Spleen (tissue), 11 donors: ENCODE measurements around the gene MTMR10. TPM values are rescaled to one million over a fixed set of nuclear protein-coding genes. Genes with fewer than 3 reads are reported as not detected.
A peak's percentile ranks its signal among the peaks of the same experiment; 100 is the strongest.

Experiments
- DNase-seq: peaks from one replicate; pipeline ENCODE4 v3.0.0-alpha.2; 2020
- H3K27ac ChIP-seq, 8 donors: fragments of 200-600 bp; sonication (generic) in 7 of 8; 1 replicate in 4 of 8; 2 replicates in 4 of 8; pipeline versions ENCODE4 v1.5.0 to v1.8.0; 2016 to 2021; ENCODE audit warnings: inconsistent platforms in 4 of 8, mild to moderate bottlenecking in 4 of 8, moderate library complexity in 1 of 8
- H3K27me3 ChIP-seq, 7 donors: fragments of 200-600 bp; sonication (generic) in 6 of 7; replicated peaks in 1 of 7; 1 replicate in 4 of 7; 2 replicates in 3 of 7; pipeline versions ENCODE4 v1.5.0 to v1.8.0; 2016 to 2021; ENCODE audit warnings: inconsistent platforms in 3 of 7, mild to moderate bottlenecking in 1 of 7
- H3K36me3 ChIP-seq, 6 donors: fragments of 200-600 bp; sonication (generic) in 5 of 6; 1 replicate in 4 of 6; 2 replicates in 2 of 6; pipeline versions ENCODE4 v1.5.0 to v1.8.0; 2016 to 2021; ENCODE audit warnings: inconsistent platforms in 2 of 6
- H3K4me1 ChIP-seq, 6 donors: fragments of 200-600 bp; sonication (generic) in 5 of 6; 1 replicate in 3 of 6; 2 replicates in 3 of 6; pipeline versions ENCODE4 v1.5.0 to v1.8.0; 2016 to 2021; ENCODE audit warnings: inconsistent platforms in 3 of 6
- H3K4me3 ChIP-seq, 8 donors: fragments of 200-600 bp; sonication (generic) in 7 of 8; 1 replicate in 4 of 8; 2 replicates in 4 of 8; pipeline versions ENCODE4 v1.5.0 to v1.8.0; 2016 to 2021; ENCODE audit warnings: inconsistent platforms in 4 of 8, mild to moderate bottlenecking in 4 of 8, moderate library complexity in 2 of 8
- H3K9me3 ChIP-seq, 8 donors: fragments of 200-600 bp; sonication (generic) in 7 of 8; 1 replicate in 4 of 8; 2 replicates in 4 of 8; pipeline versions ENCODE4 v1.5.0 to v1.8.0; 2016 to 2021; ENCODE audit warnings: inconsistent platforms in 4 of 8
- POLR2A ChIP-seq, 3 donors: fragments of 450-650 bp; IDR thresholded peaks; one replicate each; pipeline ENCODE4 v1.5.1; 2017; ENCODE audit warnings: antibody characterized with exemption in 3 of 3, mild to moderate bottlenecking in 1 of 3
- POLR2AphosphoS5 ChIP-seq, 3 donors: sonication (generic); formaldehyde crosslinking; IDR thresholded peaks; one replicate each; pipeline ENCODE4 v1.5.1; 2017; ENCODE audit warnings: antibody characterized with exemption in 3 of 3
- WGBS, 5 donors: extraction: QIAGEN DNeasy Blood & Tissue Kit in 3 of 5; methylation state at CpG; one replicate each; pipeline versions ENCODE4 v1.1.5 to v1.1.7; 2013 to 2018; 5-methylcytosine and 5-hydroxymethylcytosine counted together
- intact Hi-C: fragments of 100-400 bp; cut with DNase I; formaldehyde crosslinking; loops from one replicate; pipeline ENCODE4 v1.15.0; 2023; ENCODE audit warnings: low total_unique reads
- polyA plus RNA-seq, 3 donors: library from polyadenylated mRNA; stranded (reverse); fragments of 200-250 nt; gene quantifications; one replicate each; pipeline ENCODE4 v1.2.1, GENCODE V29; 2013
- total RNA-seq, 7 donors: library from RNA; depleted of rRNA in 3 of 7; stranded (reverse); fragments of >200 nt in 3 of 7; fragmentation: NEBNext Ultra II Directional in 4 of 7; extraction: Animal tissue kit (Norgen Biotek cat#: 25700) in 4 of 7; gene quantifications; one replicate each; pipeline versions ENCODE4 v1.1.0 to v1.2.1, GENCODE V29; 2016 to 2021
- TF ChIP-seq, protein P1 (sequence below), 11 experiments: fragments of 200-600 bp in 7 of 11; fragments of 450-650 bp in 4 of 11; sonication (generic) in 4 of 11; IDR thresholded peaks in 8 of 11; conservative IDR thresholded peaks in 3 of 11; 1 replicate in 7 of 11; 2 replicates in 4 of 11; pipeline versions ENCODE4 v1.4.0 to v1.8.0; 2016 to 2021; ENCODE audit warnings: antibody characterized with exemption in 11 of 11, inconsistent platforms in 4 of 11, mild to moderate bottlenecking in 1 of 11
- donor health status: healthy with polysubstance abuse.
- donor health status: DM: no; HTN: no; CAD: no; lungs with moderate emphysema.
- donor health status: DM: no; HTN: no; CAD: no.
- donor health status: Bipolar disorder and iron deficiency.
- donor health status: healthy.
- donor health status: DM: no; HTN: no; CAD: no.
- donor health status: DM: yes; HTN: yes; CAD: no.

The MTMR10 gene
- total and polyA plus RNA-seq, 10 donors: 8.2 to 67.9 (median 48.3) TPM

DNA sequence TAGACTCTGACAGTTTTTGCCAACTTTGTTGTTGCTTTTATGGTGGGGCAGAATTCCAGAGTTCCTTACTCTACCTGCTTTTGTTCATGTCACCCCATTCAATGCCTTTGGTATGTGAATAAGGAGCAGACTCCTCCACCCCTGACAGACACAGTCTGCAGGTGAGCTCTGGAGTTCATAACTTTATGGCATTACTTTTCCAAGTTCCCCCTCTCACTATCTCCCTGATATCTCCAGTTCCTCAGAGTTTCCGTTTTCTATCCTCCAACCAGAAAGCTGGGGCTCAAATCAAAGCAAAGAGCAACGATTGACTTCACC, 23.1 kb upstream of the MTMR10 start:
- 21 to 69% (median 52%) methylated on average over 2 of the region's 2 CpGs for WGBS, 5 donors
- intact Hi-C loops: no loop called here

DNA sequence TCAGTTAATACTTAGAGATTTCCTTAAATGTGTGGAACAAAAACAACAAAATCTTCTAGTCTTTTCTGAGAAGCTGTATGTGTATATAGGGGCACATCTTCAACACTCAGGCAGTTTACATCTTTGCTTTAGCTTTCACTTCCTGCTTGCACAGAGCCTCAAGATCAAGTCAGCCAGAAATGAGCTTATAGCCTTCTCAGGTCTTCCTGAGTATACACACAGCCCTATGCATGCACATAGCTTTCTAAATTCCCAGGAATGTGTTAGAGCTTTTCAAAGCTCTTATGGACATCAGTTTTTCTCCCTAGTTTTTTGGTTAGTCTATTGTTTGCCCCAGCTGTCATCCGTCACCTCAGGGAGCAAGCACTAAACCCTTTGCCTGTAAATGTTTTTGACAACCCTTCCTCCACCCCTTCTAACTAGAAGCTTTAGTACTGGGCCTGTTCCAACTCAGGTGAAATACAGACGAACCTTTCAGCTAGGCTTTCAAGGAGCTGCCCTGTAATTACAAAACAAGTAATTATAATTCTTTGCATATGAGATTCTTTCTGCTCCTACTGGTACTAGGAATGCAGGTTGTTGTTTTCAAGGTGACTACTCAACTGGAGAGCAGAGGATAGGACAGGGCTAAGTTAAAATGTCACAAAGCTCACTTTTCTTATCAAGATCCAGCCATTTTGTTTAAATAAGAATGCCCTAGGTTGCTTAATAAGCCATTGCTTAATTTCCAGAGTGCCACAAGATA, 22.6 kb upstream of the MTMR10 start:
- H3K9me3 ChIP-seq: peaks cover 0 to 22% (median 18%) of the 10 kb centered on the region in 8 donors
- WGBS, 5 donors: 47 to 68% (median 58%) methylated on average over 2 of the region's 2 CpGs
- no peak overlapping the region for H3K4me3 ChIP-seq
- peaks cover 0 to 29% (median 9%) of the 10 kb centered on the region in 6 donors for H3K4me1 ChIP-seq
- intact Hi-C loops: no loop called here
- H3K36me3 ChIP-seq: no peaks in the 10 kb centered on the region
- H3K27ac ChIP-seq: peak overlapping the region in 6 of 8 donors; percentile 14 to 71 (median 53)
- DNase-seq: no peak
- H3K27me3 ChIP-seq: no peaks in the 10 kb centered on the region
- TF ChIP-seq POLR2AphosphoS5 (IDR thresholded peaks at IDR 0.05): no peak
- TF ChIP-seq, protein P1, sequence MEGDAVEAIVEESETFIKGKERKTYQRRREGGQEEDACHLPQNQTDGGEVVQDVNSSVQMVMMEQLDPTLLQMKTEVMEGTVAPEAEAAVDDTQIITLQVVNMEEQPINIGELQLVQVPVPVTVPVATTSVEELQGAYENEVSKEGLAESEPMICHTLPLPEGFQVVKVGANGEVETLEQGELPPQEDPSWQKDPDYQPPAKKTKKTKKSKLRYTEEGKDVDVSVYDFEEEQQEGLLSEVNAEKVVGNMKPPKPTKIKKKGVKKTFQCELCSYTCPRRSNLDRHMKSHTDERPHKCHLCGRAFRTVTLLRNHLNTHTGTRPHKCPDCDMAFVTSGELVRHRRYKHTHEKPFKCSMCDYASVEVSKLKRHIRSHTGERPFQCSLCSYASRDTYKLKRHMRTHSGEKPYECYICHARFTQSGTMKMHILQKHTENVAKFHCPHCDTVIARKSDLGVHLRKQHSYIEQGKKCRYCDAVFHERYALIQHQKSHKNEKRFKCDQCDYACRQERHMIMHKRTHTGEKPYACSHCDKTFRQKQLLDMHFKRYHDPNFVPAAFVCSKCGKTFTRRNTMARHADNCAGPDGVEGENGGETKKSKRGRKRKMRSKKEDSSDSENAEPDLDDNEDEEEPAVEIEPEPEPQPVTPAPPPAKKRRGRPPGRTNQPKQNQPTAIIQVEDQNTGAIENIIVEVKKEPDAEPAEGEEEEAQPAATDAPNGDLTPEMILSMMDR (IDR thresholded peaks at IDR 0.05 in 8 of 11, conservative IDR thresholded peaks at IDR 0.05 in 3 of 11): no peak
- no peak for TF ChIP-seq POLR2A (IDR thresholded peaks at IDR 0.05)

More for the DNA sequence above, 23.1 kb upstream of the MTMR10 start:
- H3K27ac ChIP-seq: peak overlapping the region in 4 of 8 donors; percentile 34 to 71 (median 60)
- peaks cover 0 to 26% (median 9%) of the 10 kb centered on the region in 6 donors for H3K4me1 ChIP-seq
- DNase-seq: no peak
- TF ChIP-seq POLR2AphosphoS5 (IDR thresholded peaks at IDR 0.05) (no peak), POLR2A (IDR thresholded peaks at IDR 0.05) (no peak)
- TF ChIP-seq, protein P1 (IDR thresholded peaks at IDR 0.05 in 8 of 11, conservative IDR thresholded peaks at IDR 0.05 in 3 of 11): no peak
- no peaks in the 10 kb centered on the region for H3K27me3 ChIP-seq
- H3K9me3 ChIP-seq: peaks cover 0 to 22% (median 18%) of the 10 kb centered on the region in 8 donors
- H3K36me3 ChIP-seq: no peaks in the 10 kb centered on the region
- no peak overlapping the region for H3K4me3 ChIP-seq

DNA sequence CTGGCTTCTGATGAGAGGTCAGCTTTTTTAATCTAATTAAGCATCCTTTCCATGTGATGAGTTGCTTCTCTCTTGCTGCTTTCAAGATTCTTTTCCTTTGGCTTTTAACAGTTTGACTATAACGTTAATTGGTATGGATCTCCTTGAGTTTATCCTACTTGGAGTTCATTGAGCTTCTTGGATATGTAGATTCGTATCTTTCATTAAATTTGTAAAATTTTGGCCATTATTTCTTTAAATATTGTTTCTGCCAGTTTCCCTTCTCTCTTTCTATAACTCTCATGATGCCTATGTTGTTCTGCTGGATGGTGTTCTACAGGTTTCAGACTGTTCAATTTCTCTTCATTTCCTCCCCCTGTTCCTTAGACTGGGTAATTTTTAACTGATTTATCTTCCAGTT, 21.0 kb upstream of the MTMR10 start:
- Histone ChIP-seq H3K9me3 (peaks cover 0 to 22% (median 18%) of the 10 kb centered on the region in 8 donors), H3K27me3 (no peaks in the 10 kb centered on the region), H3K4me1 (peaks cover 0 to 31% (median 9%) of the 10 kb centered on the region in 6 donors), H3K36me3 (no peaks in the 10 kb centered on the region), H3K4me3 (no peak overlapping the region), H3K27ac (no peak overlapping the region)
- intact Hi-C loops: no loop called here
- 88 to 96% (median 91%) methylated on average over 2 of the region's 2 CpGs for WGBS, 5 donors
- TF ChIP-seq, protein P1 (IDR thresholded peaks at IDR 0.05 in 8 of 11, conservative IDR thresholded peaks at IDR 0.05 in 3 of 11): no peak
- no peak for TF ChIP-seq POLR2AphosphoS5 (IDR thresholded peaks at IDR 0.05)
- TF ChIP-seq POLR2A (IDR thresholded peaks at IDR 0.05): no peak
- no peak for DNase-seq

DNA sequence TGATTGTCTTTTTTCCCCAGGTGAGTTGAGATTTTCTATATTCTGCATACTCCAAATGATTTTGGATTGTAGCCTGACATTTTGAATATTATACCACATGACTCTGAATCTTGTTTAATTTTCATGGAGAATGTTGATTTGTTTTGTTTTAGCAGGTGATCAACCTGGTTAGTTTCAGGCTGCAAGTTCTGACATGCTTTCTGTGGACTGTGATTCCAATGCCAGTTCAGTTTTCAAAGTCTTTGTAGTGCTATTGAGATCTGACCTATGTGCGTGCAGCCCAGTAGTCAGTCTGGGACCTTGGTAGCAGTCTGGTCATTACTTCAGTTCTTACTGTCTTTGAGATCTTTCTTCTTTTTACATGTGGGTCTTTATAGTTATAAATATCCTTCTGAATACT, 18.6 kb upstream of the MTMR10 start:
- no peak for DNase-seq
- peaks cover 0 to 34% (median 20%) of the 10 kb centered on the region in 6 donors for H3K4me1 ChIP-seq
- H3K27me3 ChIP-seq: no peaks in the 10 kb centered on the region
- H3K4me3 ChIP-seq: no peak overlapping the region
- no peaks in the 10 kb centered on the region for H3K36me3 ChIP-seq
- peaks cover 0 to 22% (median 18%) of the 10 kb centered on the region in 8 donors for H3K9me3 ChIP-seq
- intact Hi-C loops: no loop called here
- H3K27ac ChIP-seq: no peak overlapping the region
- 94 to 100% (median 100%) methylated on average over 1 of the region's 1 CpG for WGBS, 5 donors
- no peak for TF ChIP-seq POLR2A (IDR thresholded peaks at IDR 0.05)
- no peak for TF ChIP-seq POLR2AphosphoS5 (IDR thresholded peaks at IDR 0.05)
- TF ChIP-seq, protein P1 (IDR thresholded peaks at IDR 0.05 in 8 of 11, conservative IDR thresholded peaks at IDR 0.05 in 3 of 11): no peak
